Measurements from ENCODE around the gene GTF3C1.

DNA sequence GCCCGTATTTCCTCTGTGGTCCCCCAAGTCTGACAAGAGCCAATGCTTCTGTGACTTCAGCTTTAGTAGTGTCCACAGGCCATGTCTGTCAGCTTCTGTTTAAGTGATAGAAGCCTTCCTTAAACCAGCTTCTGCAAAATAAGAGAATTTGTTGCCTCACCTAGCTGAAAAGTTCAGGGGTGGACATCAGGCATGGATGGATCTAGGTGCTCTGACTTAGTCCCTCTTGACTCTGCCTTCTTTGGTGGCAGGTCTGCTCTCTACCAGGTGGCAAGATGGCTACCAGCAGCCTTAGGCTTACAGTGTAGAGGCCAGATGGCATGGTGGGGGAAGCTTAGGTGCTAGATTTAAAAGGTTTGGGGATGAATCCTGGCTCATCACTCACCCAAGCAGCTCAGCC, 33.9 kb upstream of the GTF3C1 start:
- TF ChIP-seq, protein P1, sequence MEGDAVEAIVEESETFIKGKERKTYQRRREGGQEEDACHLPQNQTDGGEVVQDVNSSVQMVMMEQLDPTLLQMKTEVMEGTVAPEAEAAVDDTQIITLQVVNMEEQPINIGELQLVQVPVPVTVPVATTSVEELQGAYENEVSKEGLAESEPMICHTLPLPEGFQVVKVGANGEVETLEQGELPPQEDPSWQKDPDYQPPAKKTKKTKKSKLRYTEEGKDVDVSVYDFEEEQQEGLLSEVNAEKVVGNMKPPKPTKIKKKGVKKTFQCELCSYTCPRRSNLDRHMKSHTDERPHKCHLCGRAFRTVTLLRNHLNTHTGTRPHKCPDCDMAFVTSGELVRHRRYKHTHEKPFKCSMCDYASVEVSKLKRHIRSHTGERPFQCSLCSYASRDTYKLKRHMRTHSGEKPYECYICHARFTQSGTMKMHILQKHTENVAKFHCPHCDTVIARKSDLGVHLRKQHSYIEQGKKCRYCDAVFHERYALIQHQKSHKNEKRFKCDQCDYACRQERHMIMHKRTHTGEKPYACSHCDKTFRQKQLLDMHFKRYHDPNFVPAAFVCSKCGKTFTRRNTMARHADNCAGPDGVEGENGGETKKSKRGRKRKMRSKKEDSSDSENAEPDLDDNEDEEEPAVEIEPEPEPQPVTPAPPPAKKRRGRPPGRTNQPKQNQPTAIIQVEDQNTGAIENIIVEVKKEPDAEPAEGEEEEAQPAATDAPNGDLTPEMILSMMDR (IDR thresholded peaks at IDR 0.05): no peak
- TF ChIP-seq ZFX (IDR thresholded peaks at IDR 0.05; ENCODE audit: borderline replicate concordance): no peak

Measured in 22Rv1 (cell line).